GM18508 (cell line): Measurements from ENCODE around the gene RNGTT.

ENCODE experiments used
- ATAC-seq: cut with Tn5 transposase; IDR thresholded peaks from one replicate; pipeline ENCODE4 v1.9.1; 2021; ENCODE audit warnings: moderate number of reproducible peaks; ENCODE audit not compliant: insufficient read depth, unreplicated experiment

Gene RNGTT

GRCh38 chr6:88569959-88570358 lies 393.5 kb downstream of the RNGTT start:
- ATAC-seq = no peak

- ATAC-seq = no peak
These were observed 395.7 kb downstream of the RNGTT start for GRCh38 chr6:88567696-88568095.

GRCh38 chr6:88566746-88567534 lies 396.5 kb downstream of the RNGTT start:
- no peak for ATAC-seq

GRCh38 chr6:88565836-88566235 lies 397.6 kb downstream of the RNGTT start:
- ATAC-seq = no peak

GRCh38 chr6:88565409-88565811 lies 398.0 kb downstream of the RNGTT start:
- no peak for ATAC-seq

- ATAC-seq = no peak
These were observed 400.2 kb downstream of the RNGTT start for GRCh38 chr6:88563277-88563625.

- ATAC-seq = no peak
These were observed 400.8 kb downstream of the RNGTT start for GRCh38 chr6:88562353-88563276.

GRCh38 chr6:88561954-88562315 lies 401.5 kb downstream of the RNGTT start:
- ATAC-seq = no peak

GRCh38 chr6:88561034-88561953 lies 402.1 kb downstream of the RNGTT start:
- no peak for ATAC-seq
